ENCODE results near the gene HOXC4.

HOXC4 gene

GRCh38 chr12:54029529-54030441 is 23.9 kb upstream of the HOXC4 start:
- no peak for DNase-seq

- DNase-seq: no peak
These were observed 23.2 kb upstream of the HOXC4 start for GRCh38 chr12:54030442-54030801.

- no peak for DNase-seq
These were observed 22.7 kb upstream of the HOXC4 start for GRCh38 chr12:54030889-54031471.

GRCh38 chr12:54031480-54031879 is 22.2 kb upstream of the HOXC4 start:
- no peak for DNase-seq

- no peak for DNase-seq
These were observed 21.5 kb upstream of the HOXC4 start for GRCh38 chr12:54032086-54032619.

GRCh38 chr12:54032627-54033100 is 21.0 kb upstream of the HOXC4 start, which contains the start of gene HOXC5:
TSS of gene HOXC5 (plus strand) at chr12:54033050. CDS start at chr12:54033123, 73 bp downstream.
- DNase-seq: peak; percentile 34 to 52

GRCh38 chr12:54033106-54033979 is 20.3 kb upstream of the HOXC4 start:
- no peak for DNase-seq

GRCh38 chr12:54033980-54034784 is 19.5 kb upstream of the HOXC4 start:
- DNase-seq: no peak

GRCh38 chr12:54034785-54035310 is 18.8 kb upstream of the HOXC4 start:
- no peak for DNase-seq

- DNase-seq: no peak
These were observed 17.9 kb upstream of the HOXC4 start for GRCh38 chr12:54035568-54036264.

- no peak for DNase-seq
These were observed 16.8 kb upstream of the HOXC4 start for GRCh38 chr12:54036620-54037359.

GRCh38 chr12:54037360-54038283 is 16.0 kb upstream of the HOXC4 start:
- DNase-seq: no peak

- DNase-seq: no peak
These were observed 15.3 kb upstream of the HOXC4 start for GRCh38 chr12:54038284-54038870.

- DNase-seq: no peak
These were observed 14.7 kb upstream of the HOXC4 start for GRCh38 chr12:54038871-54039414.

GRCh38 chr12:54039417-54040147 is 14.1 kb upstream of the HOXC4 start:
- DNase-seq: no peak

GRCh38 chr12:54040148-54040494 is 13.5 kb upstream of the HOXC4 start:
- no peak for DNase-seq

GRCh38 chr12:54040648-54041047 is 13.0 kb upstream of the HOXC4 start:
- DNase-seq: no peak

All from SW 1271 (cell line).